A673 (cell line): ENCODE results near the gene CCDC174. TPM values are rescaled to one million over a fixed set of nuclear protein-coding genes. Genes with fewer than 3 reads are reported as not detected.

Source experiments
- BruUV-seq: library from RNA; stranded (reverse); fragments of 400-500 nt; replicated peaks from 2 replicates; lab custom pipeline; 2021; lab: Mats Ljungman, UMichigan
- CTCF ChIA-PET: fragments of 300-600 bp; sonication (Branson Sonifier 250); formaldehyde crosslinking; loops from one replicate; lab custom pipeline; 2022; ENCODE audit warnings: antibody characterized with exemption; lab: Charles Lee
- POLR2A ChIA-PET: fragments of 300-600 bp; sonication (Branson Sonifier 250); formaldehyde crosslinking; loops from one replicate; lab custom pipeline; 2022; ENCODE audit warnings: antibody characterized with exemption; ENCODE audit not compliant: low non-redundant PET; lab: Charles Lee
- DNase-seq: peaks from one replicate; pipeline ENCODE4 v3.0.0-alpha.2; 2015; ENCODE audit warnings: low spot score
- H3K27ac ChIP-seq: fragments of 200-600 bp; sonication (generic); 2 replicates; pipeline ENCODE4 v1.5.1; 2016; ENCODE audit warnings: mixed run types, low read depth, mild to moderate bottlenecking, mixed read lengths, antibody characterized with exemption, low read length; ENCODE audit not compliant: poor library complexity, severe bottlenecking
- H3K27me3 ChIP-seq: fragments of 200-600 bp; sonication (generic); replicated peaks from 2 replicates; pipeline ENCODE4 v1.6.1; 2017; ENCODE audit warnings: mixed run types, low read depth, mild to moderate bottlenecking, mixed read lengths, antibody characterized with exemption, low read length; ENCODE audit not compliant: insufficient read depth, poor library complexity
- H3K36me3 ChIP-seq: fragments of 200-600 bp; sonication (generic); 2 replicates; pipeline ENCODE4 v1.6.1; 2016; ENCODE audit warnings: mixed run types, mild to moderate bottlenecking, mixed read lengths, antibody characterized with exemption, low read length; ENCODE audit not compliant: insufficient read depth, poor library complexity, severe bottlenecking
- H3K4me1 ChIP-seq: fragments of 200-600 bp; sonication (generic); 2 replicates; pipeline ENCODE4 v1.6.1; 2017; ENCODE audit warnings: mixed run types, mild to moderate bottlenecking, mixed read lengths, antibody characterized with exemption, low read length; ENCODE audit not compliant: insufficient read depth, poor library complexity, severe bottlenecking
- H3K4me3 ChIP-seq: fragments of 200-600 bp; sonication (generic); 2 replicates; pipeline ENCODE4 v1.5.1; 2016; ENCODE audit warnings: low read depth, mixed run types, mild to moderate bottlenecking, mixed read lengths, low read length; ENCODE audit not compliant: poor library complexity, severe bottlenecking
- H3K9me3 ChIP-seq: fragments of 200-600 bp; sonication (generic); 2 replicates; pipeline ENCODE4 v1.6.1; 2016; ENCODE audit warnings: mixed run types, low read depth, mild to moderate bottlenecking, mixed read lengths, antibody characterized with exemption, low read length; ENCODE audit not compliant: poor library complexity, severe bottlenecking
- CTCF ChIP-seq: fragments of 300-800, 200-600 bp; sonication (generic); conservative IDR thresholded peaks from 2 replicates; pipeline ENCODE4 v1.5.1; 2017; ENCODE audit warnings: low read depth, mild to moderate bottlenecking, antibody characterized with exemption, low read length, moderate library complexity, mixed read lengths
- EZH2 ChIP-seq: fragments of 200-600 bp; sonication (generic); IDR thresholded peaks from 2 replicates; pipeline ENCODE4 v1.6.1; 2017; ENCODE audit warnings: borderline replicate concordance, low read depth, mild to moderate bottlenecking, mixed read lengths, antibody characterized with exemption, low read length; ENCODE audit not compliant: poor library complexity, severe bottlenecking
- intact Hi-C: fragments of 100-400 bp; cut with micrococcal nuclease; formaldehyde crosslinking; loops from one replicate; pipeline ENCODE4 v1.10.0; 2022; ENCODE audit not compliant: unreplicated experiment
- total RNA-seq: library from RNA; stranded (reverse); gene quantifications from 2 replicates; pipeline ENCODE4 v1.2.3, GENCODE V29; 2021

Gene CCDC174
- total RNA-seq, 1 experiment from 2014 or later: 19.8 TPM

- ChIA-PET POLR2A (interaction anchor here (0.5 kb wide), 1 partner anchor 27 kb away, joined by 4 read pairs; no protein-coding TSS in a partner anchor), CTCF (no interaction called here)
- Histone ChIP-seq H3K36me3 (no peaks in the 10 kb centered on the region), H3K9me3 (no peaks in the 10 kb centered on the region), H3K4me1 (no peaks in the 10 kb centered on the region), H3K27ac (no peak overlapping the region), H3K27me3 (peaks cover 32% of the 10 kb centered on the region), H3K4me3 (no peak overlapping the region)
- DNase-seq: no peak
- TF ChIP-seq EZH2 (no peak), CTCF (no peak)
- no TSS peak for BruUV-seq
- intact Hi-C loops: no loop called here
These were observed 4.8 kb upstream of the CCDC174 start for GRCh38 chr3:14646589-14647413.

GRCh38 chr3:14647976-14648955 is 3.3 kb upstream of the CCDC174 start:
- no peak for TF ChIP-seq CTCF
- TF ChIP-seq EZH2: no peak
- H3K4me1 ChIP-seq: peaks cover 9% of the 10 kb centered on the region
- intact Hi-C loops: no loop called here
- peaks cover 23% of the 10 kb centered on the region for H3K27me3 ChIP-seq
- DNase-seq: no peak
- H3K9me3 ChIP-seq: no peaks in the 10 kb centered on the region
- CTCF ChIA-PET: interaction anchor here (0.6 kb wide), 1 partner anchor 139 kb away, joined by 8 read pairs; no protein-coding TSS in a partner anchor
- H3K4me3 ChIP-seq: no peak overlapping the region
- BruUV-seq: no TSS peak
- no peaks in the 10 kb centered on the region for H3K36me3 ChIP-seq
- no peak overlapping the region for H3K27ac ChIP-seq
- POLR2A ChIA-PET: no interaction called here

- BruUV-seq: no TSS peak
- CTCF ChIA-PET: no interaction called here
- POLR2A ChIA-PET: no interaction called here
These were observed 2.1 kb upstream of the CCDC174 start for GRCh38 chr3:14649466-14649865.

More at GRCh38 chr3:14649466-14649865, 2.1 kb upstream of the CCDC174 start:
- no peaks in the 10 kb centered on the region for H3K9me3 ChIP-seq
- H3K4me1 ChIP-seq: peaks cover 15% of the 10 kb centered on the region
- H3K36me3 ChIP-seq: peaks cover 2% of the 10 kb centered on the region
- DNase-seq: no peak
- TF ChIP-seq EZH2: no peak
- intact Hi-C loops: no loop called here
- no peak overlapping the region for H3K4me3 ChIP-seq
- peaks cover 18% of the 10 kb centered on the region for H3K27me3 ChIP-seq
- H3K27ac ChIP-seq: no peak overlapping the region
